NCI-H2227 (cell line): ENCODE results near the gene ADI1.

Experiments used
- DNase-seq: peaks from one replicate; lab custom pipeline; 2025; ENCODE audit not compliant: unreplicated experiment; lab: John Stamatoyannopoulos, UW

ADI1 gene, protein sequence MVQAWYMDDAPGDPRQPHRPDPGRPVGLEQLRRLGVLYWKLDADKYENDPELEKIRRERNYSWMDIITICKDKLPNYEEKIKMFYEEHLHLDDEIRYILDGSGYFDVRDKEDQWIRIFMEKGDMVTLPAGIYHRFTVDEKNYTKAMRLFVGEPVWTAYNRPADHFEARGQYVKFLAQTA

DNA sequence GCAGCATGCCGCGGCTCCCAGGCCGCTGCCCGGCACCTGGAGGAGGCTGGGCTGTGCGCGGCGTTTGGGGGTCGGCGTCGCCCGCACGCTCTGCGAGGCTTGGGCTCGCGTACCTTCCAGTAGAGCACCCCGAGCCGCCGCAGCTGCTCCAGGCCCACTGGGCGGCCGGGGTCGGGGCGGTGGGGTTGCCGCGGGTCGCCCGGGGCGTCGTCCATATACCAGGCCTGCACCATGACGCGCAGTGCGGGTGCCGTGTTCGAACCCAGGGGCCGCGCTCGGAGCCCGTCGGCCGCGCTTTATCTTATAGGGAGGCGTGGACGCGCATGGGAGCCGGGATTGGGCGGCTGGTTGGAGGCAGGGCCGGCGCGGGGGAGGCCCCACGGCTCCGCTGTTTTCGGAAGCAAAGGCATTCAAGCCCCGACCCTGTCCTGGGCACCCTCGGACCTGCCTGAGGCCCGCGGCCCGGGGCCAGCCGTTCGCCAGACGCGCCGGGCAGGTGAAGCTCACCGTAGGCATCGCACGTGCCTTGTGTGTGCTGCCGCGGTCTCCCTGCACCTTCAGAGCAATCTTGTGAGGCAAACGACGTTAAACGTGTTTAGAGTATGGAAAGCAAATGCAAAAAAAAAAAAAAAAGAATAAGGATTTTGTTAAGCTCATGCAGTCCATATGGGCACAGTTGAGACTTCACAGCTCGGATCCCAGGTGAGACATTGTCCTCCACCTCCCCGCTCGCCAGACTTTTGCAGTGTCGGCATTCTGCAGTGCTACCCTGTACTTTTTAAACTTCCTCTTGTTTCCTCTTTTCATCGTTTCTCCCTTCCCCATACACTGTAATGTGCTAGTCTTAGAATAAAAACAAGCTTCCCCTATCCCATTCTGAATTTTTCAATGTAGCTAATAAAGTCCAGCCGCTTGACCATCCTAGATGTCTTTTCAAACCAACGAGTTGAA, at the start of gene ADI1:
TSS of gene ADI1 (minus strand) at position 277 of the 951 bp plus-strand sequence. CDS start at position 233, 44 bp downstream.
- peak; percentile 92 for DNase-seq

DNA sequence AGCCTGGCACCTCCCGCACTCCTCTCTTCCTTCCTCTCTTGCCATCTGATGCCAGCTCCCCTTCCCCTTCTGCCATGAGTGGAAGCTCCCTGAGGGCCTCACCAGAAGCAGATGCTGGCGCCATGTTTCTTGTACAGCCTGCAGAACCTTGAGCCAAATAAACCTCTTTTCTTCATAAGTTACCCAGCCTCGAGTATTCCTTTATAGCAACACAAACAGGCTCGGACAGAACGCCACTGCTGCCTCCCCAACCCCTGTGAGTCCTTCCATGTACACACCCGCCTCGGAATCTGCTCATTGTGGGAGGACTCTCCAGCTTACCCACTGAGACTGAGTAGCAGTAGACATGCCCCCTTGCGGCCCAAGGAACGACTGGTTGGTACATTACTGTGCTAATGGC, 47.5 kb upstream of the ADI1 start:
- no peak for DNase-seq

DNA sequence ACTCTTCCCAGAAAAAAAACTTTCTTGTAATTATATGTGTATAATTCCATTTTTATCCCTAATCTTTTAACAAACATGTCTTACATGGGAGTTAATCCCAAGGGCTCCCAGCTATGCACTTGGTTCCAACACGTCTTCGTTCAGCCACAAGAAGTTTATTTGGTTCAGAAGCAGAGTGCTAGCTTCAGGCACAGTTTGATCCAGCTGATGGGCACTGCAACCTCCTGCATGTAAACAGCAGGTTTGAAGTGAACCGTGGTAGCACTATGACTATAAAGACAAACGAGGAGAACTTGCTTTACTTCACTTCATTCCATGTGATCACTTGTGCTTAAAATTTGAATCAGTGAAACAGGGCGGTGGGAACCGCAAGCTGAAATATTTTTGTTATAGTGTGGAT, 45.8 kb upstream of the ADI1 start:
- no peak for DNase-seq

DNA sequence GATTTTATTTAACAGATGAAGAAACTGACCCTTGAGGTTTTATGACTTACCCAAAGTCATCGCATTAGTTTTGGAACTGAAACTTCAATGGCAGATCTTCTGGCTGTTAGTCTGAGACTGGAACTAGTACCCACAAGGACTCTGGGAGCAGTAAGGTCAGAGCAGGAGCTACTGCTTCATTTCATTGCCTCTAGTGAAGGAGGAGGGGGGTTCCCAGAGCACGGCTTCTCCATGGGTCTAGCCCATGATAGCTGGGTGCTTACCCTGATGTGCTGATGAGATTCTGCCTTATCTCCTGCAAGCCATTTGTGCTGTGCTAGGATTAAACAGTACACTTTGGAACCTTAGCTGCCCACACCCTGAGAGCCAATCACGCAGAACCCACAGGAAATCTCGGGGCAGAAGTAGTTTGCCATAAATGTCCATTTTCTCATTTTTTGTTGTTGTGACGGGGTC, 44.2 kb upstream of the ADI1 start:
- DNase-seq: no peak

DNA sequence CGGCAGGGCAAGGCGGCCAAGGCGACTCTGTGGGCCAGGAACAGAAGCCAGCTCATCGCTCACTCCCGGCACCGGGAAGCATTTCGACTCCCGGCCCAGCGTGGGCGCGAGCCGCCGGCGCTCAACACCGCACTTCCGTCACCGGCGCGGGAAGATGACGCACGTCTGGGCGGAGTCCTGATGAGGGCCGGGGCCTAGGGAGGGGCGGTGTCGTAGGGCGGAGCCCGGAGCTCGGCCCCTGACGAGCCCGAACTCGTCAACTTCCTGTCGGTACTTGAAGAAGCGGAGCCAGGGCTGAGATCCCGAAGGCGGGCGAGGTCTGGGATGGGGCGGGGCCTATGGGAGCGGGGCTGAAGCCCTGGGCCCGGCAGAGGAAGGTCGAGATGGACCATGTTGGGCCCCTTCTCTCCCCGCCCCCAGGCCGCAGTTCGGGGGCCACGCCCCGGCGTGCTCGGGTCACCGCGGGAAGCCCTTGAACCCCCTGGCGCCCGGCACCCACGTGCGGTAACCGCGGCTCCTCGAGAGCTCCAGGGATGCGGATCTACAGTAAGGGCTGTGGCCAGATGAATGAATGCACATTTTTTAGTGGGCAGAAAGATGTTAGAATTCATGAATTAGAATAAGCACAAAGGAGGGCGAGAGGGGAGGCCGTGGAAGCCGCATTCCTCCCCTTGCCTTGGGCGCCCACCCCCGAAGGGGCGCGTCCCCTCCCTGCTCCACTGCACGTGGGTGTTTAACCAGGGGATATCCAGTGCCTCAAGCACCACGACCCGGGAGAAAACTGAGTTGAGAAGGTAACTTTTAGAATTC, 39.1 kb upstream of the ADI1 start, which contains the start of gene RNASEH1:
TSS of gene RNASEH1 (minus strand) at position 129 of the 810 bp plus-strand sequence. CDS start at position 56, 73 bp downstream.
- DNase-seq: peak; percentile 99

DNA sequence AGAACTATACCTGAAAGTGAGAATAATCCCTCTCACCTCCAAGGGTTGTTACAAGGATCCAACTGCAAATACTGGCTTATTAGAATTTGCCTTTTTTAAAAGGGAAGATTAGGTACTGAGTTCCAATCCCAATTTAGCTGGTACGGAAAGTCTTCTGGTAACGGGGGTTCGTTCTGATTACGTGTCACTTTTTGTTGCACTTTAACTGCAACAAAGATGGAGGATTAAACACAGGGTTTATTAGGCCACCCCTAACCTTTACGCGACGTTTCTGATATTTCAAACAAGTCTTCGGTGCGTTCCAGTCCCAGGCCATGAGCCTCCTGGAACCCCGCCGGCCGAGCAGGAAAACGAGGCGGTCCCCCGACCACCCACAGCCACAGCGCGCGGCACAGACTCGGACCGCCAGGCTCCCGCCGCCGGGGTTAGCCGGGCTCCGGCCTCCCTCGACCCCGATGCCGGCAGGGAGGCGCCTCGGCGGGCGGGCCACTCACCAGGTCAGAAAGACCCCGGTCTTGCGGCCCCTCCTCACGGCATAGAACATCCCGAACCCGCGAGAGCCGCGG, 38.4 kb upstream of the ADI1 start:
- DNase-seq: no peak

- no peak for DNase-seq
These were observed 34.6 kb upstream of the ADI1 start for GRCh38 chr2:3553946-3554345.

DNA sequence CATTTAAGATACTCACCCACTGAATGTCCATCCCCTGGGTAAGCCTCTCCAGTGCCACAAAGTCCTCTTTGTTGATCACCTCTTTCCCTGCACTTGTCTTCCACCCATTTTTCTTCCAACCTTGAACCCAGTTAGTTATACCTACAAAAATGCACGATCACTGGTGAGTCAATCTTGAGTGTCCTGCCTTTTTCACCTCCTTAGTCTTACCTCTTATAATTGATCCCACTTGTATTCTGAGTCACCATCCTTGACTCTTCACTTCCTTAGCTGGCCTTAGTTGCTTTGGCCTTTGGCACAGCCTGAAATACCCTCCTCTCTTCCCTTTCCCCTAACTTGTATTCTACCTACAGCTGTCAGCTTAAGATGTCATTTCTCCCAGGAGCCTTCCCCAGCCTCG, 28.6 kb upstream of the ADI1 start:
- no peak for DNase-seq

GRCh38 chr2:3545788-3546478, 26.6 kb upstream of the ADI1 start:
- no peak for DNase-seq

DNA sequence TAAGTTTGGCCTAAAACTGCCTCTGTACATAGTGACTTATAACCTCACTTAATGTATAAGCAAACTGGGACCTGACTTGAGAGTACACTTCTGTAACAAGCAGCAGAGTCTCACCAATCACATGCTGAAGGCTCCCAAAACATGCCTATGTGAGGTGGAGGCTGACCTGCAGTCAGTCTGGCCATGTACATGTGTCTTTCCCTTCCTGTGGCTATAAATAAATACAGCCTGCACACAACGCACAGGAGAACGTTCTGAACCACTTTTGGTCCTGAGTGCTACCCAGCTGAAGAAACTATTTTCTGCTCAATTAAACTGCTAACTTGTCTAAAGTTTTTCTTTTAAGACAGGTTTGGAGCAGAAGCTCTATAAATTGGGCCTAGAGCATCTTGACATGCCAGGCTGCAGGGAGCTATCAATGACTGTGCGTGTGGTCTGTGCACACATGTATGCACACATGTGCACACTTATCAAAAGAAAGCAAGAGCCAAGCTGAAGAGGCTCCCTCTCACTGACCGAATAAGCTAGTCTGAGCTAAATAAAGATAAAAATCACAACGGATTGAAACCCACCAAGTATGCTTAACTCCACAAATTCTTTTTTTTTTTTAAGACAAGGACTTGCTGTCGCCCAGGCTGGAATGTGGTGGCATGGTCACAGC, 23.8 kb upstream of the ADI1 start:
- no peak for DNase-seq

DNA sequence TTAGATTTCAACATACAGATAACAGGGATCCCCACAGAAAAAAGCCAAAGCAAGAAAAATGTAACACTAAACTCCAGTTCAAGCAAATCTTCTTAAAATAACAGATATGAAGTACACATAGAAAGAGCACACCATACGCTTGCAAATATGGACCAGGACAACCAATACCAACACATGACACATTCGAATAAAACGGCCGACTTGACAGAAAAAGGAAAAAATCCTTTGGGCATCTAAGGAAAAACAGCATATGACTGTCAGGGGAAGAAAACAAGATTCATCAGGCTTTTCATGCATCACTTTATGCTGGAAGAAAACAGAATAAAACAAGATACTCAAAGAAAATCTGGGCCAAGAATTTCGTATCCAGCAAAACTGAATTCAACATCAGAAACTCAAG, 22.8 kb upstream of the ADI1 start:
- DNase-seq: no peak

DNA sequence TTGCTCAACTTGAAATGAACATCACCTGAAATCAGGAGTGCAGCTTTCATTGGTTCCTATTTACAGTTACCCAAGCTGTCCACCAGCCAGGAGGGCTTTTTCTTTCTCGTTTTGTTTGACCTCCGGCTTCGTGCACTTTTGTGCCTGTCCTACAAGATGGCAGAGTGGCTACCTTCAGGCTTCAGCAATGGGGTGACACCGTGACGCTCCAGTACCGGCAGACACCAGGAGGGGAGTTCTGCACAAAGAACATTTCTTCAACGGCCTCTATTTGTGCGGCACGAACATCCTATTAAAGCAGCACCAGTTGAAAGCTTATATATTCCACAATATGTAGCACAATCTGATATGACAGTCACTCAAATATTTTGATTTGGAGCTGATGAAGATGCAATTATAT, 20.5 kb upstream of the ADI1 start:
- no peak for DNase-seq

GRCh38 chr2:3536682-3537632, 17.6 kb upstream of the ADI1 start:
- DNase-seq: no peak

DNA sequence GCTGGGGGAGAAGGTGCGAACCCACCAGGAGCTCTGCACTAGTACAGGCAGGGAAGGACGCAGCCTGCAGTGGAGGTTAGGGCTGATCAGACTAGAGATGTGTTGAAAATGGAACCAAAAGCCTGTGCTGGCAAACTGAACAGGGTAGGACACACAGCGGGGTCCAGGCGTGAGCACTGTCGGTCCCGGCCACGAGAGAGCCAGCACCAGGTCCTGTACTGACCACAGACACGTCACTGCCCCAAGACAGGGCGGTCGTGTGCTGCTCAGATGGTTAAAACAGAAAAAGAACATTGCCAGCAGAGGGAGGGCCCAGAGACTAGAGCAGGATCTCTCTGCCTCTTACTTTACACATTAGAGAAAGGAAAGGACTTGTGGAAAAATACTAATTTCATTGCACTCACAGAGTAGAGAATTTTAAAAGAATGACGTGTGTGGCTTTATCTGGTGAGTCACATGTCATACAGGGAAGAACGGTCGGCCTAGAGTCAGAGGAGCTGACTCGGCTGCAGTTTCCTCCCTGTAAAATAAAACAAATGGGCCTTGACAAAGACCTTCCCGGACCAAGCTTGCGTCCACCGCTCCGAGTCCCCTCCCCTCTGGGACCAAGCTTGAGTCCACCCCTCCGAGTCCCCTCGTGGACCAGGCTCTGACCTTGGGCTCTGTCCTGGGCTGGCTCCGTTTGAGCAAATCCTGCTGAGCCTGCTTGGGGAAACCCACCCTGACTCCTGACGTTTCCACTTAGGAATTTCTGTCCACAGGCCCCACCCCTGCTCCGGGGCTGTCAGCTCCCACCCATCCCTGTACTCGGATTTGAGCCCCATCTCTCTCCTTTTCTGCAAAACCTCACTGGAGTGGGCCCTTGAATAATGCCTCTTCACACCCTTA, 16.7 kb upstream of the ADI1 start:
- DNase-seq: no peak

DNA sequence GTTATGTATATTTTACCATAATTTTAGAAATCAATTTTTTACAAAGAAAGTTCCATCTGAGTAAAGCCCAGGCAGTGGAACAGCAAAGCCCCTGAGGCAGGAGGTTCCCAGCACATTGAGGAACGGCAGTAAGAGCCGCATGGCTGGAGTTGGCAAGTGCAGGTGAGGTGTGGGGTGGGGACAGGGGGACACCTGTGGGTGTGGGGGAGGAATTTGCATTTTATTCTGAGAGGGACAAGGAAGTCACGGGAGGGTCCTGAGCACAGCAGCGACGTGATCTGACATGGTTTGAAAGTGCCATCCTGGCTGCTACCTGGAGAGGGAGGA, 16.1 kb upstream of the ADI1 start:
- DNase-seq: no peak

DNA sequence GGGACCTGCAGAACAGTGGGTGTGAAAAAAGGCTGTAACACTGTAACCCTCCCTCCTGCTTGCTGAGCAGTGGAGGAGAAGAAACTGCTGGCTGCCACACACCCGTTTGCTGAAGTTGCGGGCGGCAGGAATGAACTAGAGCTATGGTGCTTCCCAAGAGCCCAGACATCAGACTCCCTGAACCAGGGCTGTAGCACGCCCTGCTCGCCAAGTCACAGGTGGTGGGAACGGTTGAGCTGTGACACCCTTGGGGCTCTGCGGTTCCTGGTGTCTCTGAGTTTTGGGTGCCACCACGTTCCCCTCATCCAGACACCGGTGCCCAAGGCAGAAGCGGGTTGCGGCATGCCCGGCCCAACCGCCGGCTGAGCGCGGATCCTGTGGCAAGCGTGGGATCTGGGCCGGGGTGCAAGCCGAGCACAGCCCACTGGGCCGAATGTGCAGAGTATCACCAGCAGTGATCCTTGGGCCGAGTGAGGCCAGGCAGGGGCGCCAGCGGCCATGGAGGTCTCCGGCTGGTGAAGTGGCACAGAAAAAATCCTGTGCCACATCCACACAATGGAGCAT, 15.0 kb upstream of the ADI1 start:
- DNase-seq: no peak

DNA sequence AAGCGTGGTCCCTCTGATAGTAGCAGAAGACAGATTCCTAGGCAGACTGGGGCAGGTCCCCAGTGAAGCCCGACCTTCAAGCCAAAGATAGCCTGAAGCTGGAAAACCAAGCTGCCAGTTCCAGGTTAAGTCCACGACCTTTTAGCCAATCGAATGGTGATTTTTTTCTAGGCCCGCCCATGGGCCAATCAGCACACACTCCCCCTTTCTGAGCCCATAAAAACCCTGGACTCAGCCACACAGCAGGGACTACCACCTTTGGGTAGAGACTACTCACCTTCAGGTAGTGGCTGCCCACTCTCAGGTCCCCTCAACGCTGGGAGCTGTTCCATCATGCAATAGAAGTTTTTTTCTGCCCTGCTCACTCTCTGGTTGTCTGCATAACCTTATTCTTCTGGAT, 14.5 kb upstream of the ADI1 start:
- DNase-seq: no peak

DNA sequence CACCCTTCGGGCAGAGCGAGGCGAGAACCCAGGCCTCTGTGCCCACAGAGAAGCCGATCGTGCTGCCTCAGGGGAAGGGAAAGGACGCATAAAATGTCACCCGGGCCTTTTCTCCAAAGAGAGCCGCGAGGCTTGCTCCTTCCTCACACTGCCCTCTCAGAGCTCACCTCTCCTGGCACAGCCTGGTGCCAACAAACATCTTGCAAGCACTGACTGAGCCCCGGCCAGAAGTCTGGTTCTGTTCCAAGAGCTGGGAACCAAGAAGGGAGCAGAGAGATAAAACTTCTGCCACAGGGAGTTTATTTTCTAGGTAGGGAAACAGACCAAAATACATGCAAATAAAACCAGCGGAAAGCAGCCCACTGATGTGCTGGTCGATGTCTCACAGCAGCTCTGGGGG, 13.6 kb upstream of the ADI1 start:
- DNase-seq: no peak
